Stimulated activated CD8-positive, alpha-beta memory T cell treated with anti-CD3 and anti-CD28 coated beads, Interleukin-12 subunit alpha, Interleukin-12 subunit beta, amount 100 ng/mL, for 24 hours (primary cell): ENCODE results near the gene CNTN2.

Experiments
- DNase-seq: peaks from one replicate; pipeline ENCODE4 v3.0.0-alpha.2; 2020; ENCODE audit errors: extremely low read depth

CNTN2 gene

GRCh38 chr1:205042911-205043806, at the start of gene CNTN2:
CNTN2 (plus strand) TSS chr1:205043212; CDS start chr1:205053186, 9,974 bp downstream.
- no peak for DNase-seq

- DNase-seq, result no peak
These were observed 48.7 kb upstream of the CNTN2 start for GRCh38 chr1:204994086-204994862.

- no peak for DNase-seq
These were observed 46.0 kb upstream of the CNTN2 start for GRCh38 chr1:204996981-204997380.

GRCh38 chr1:204997591-204998355, 45.2 kb upstream of the CNTN2 start:
- no peak for DNase-seq

- no peak for DNase-seq
These were observed 41.9 kb upstream of the CNTN2 start for GRCh38 chr1:205001162-205001561.

- no peak for DNase-seq
These were observed 40.3 kb upstream of the CNTN2 start for GRCh38 chr1:205002705-205003104.

- no peak for DNase-seq
These were observed 39.5 kb upstream of the CNTN2 start for GRCh38 chr1:205003358-205004131.

- DNase-seq, result no peak
These were observed 38.7 kb upstream of the CNTN2 start for GRCh38 chr1:205004351-205004750.

- DNase-seq, result no peak
These were observed 34.1 kb upstream of the CNTN2 start for GRCh38 chr1:205008896-205009295.

- DNase-seq, result no peak
These were observed 33.3 kb upstream of the CNTN2 start for GRCh38 chr1:205009670-205010069.

GRCh38 chr1:205012391-205013140, 30.4 kb upstream of the CNTN2 start:
- DNase-seq, result no peak

- DNase-seq, result no peak
These were observed 29.2 kb upstream of the CNTN2 start for GRCh38 chr1:205013683-205014367.

- no peak for DNase-seq
These were observed 28.2 kb upstream of the CNTN2 start for GRCh38 chr1:205014783-205015182.

- no peak for DNase-seq
These were observed 27.8 kb upstream of the CNTN2 start for GRCh38 chr1:205015241-205015640.

GRCh38 chr1:205016075-205016474, 26.9 kb upstream of the CNTN2 start:
- DNase-seq, result no peak

GRCh38 chr1:205016584-205016983, 26.4 kb upstream of the CNTN2 start:
- no peak for DNase-seq

- DNase-seq, result no peak
These were observed 26.0 kb upstream of the CNTN2 start for GRCh38 chr1:205017001-205017400.

GRCh38 chr1:205017766-205018165, 25.2 kb upstream of the CNTN2 start:
- DNase-seq, result no peak

GRCh38 chr1:205018381-205018780, 24.6 kb upstream of the CNTN2 start:
- no peak for DNase-seq

GRCh38 chr1:205020466-205020865, 22.5 kb upstream of the CNTN2 start:
- DNase-seq, result no peak
